ENCODE measurements around the gene DGKQ. TPM values are rescaled to one million over a fixed set of nuclear protein-coding genes. Genes with fewer than 3 reads are reported as not detected.
"Not testable (repeated sequence)": the region's sequence is repeated elsewhere in the genome, so short reads cannot be mapped to it uniquely, and the experiment has no call there.

Gene DGKQ
- total RNA-seq, 1 donor: 9.9 TPM

GRCh38 chr4:984336-985054, 11.1 kb upstream of the DGKQ start:
- TF ChIP-seq CTCF (IDR thresholded peaks at IDR 0.05; ENCODE audit: insufficient read depth, low read length): no peak
- DNase-seq (ENCODE audit: low read depth): no peak
- no peak overlapping the region for H3K4me3 ChIP-seq (ENCODE audit: low read depth, low read length)

GRCh38 chr4:982814-983213, 9.4 kb upstream of the DGKQ start:
- no peak overlapping the region for H3K4me3 ChIP-seq (ENCODE audit: low read depth, low read length)
- TF ChIP-seq CTCF (IDR thresholded peaks at IDR 0.05; ENCODE audit: insufficient read depth, low read length): no peak
- DNase-seq (ENCODE audit: low read depth): no peak

- no peak for DNase-seq (ENCODE audit: low read depth)
- H3K4me3 ChIP-seq (ENCODE audit: low read depth, low read length): no peak overlapping the region
- no peak for TF ChIP-seq CTCF (IDR thresholded peaks at IDR 0.05; ENCODE audit: insufficient read depth, low read length)
These were observed 8.9 kb upstream of the DGKQ start for GRCh38 chr4:982291-982690.

GRCh38 chr4:978957-979701, 5.8 kb upstream of the DGKQ start:
- TF ChIP-seq CTCF (IDR thresholded peaks at IDR 0.05; ENCODE audit: insufficient read depth, low read length): no peak
- DNase-seq (ENCODE audit: low read depth): peak; percentile 48
- H3K4me3 ChIP-seq (ENCODE audit: low read depth, low read length): no peak overlapping the region

- DNase-seq (ENCODE audit: low read depth); H3K4me3 ChIP-seq (ENCODE audit: low read depth, low read length): not testable (repeated sequence)
These were observed 2.6 kb upstream of the DGKQ start for GRCh38 chr4:976016-976415.

- TF ChIP-seq CTCF (IDR thresholded peaks at IDR 0.05; ENCODE audit: insufficient read depth, low read length): no peak
- no peak for DNase-seq (ENCODE audit: low read depth)
- no peak overlapping the region for H3K4me3 ChIP-seq (ENCODE audit: low read depth, low read length)
These were observed 1.3 kb upstream of the DGKQ start for GRCh38 chr4:974668-975067.

- peak; percentile 12 for DNase-seq (ENCODE audit: low read depth)
- no peak for TF ChIP-seq CTCF (IDR thresholded peaks at IDR 0.05; ENCODE audit: insufficient read depth, low read length)
- H3K4me3 ChIP-seq (ENCODE audit: low read depth, low read length): peak overlapping the region; percentile 77
These were observed 531 bp downstream of the DGKQ start for GRCh38 chr4:972651-973424.

Data from fibroblast of the aortic adventitia (primary cell).